K562 (cell line): Measurements from ENCODE around the gene KRT82. TPM values are rescaled to one million over a fixed set of nuclear protein-coding genes. Genes with fewer than 3 reads are reported as not detected.

Source experiments
- ATAC-seq: fragments of 200-7000 bp; cut with Tn5 transposase; 3 replicates; pipeline ENCODE4 v1.9.1; 2020; ENCODE audit warnings: moderate library complexity
- BruUV-seq: library from RNA; stranded (reverse); fragments of 400-500 nt; replicated peaks from 2 replicates; lab custom pipeline; 2021; lab: Mats Ljungman, UMichigan
- CTCF ChIA-PET: fragments of 300-600 bp; formaldehyde crosslinking; extraction: SDS; loops from one replicate; lab custom pipeline; 2021; ENCODE audit warnings: low intra/inter-chr PET ratio; lab: Yijun Ruan, JAX
- POLR2A ChIA-PET: fragments of 300-600, 350-650 bp; sonication (Branson Sonifier 250); formaldehyde crosslinking; extraction: SDS; loops from one replicate; lab custom pipeline; 2021; ENCODE audit warnings: antibody characterized with exemption, inconsistent platforms; lab: Yijun Ruan, JAX
- DNase-seq, 4 experiments: peaks; one replicate each; pipeline versions ENCODE4 v3.0.0 to v3.0.0-alpha.2; 2011 to 2018; ENCODE audit warnings: low spot score in 3 of 4, mixed read lengths in 3 of 4; ENCODE audit errors: extremely low read depth in 1 of 4
- FAIRE-seq: peaks from 2 replicates; lab custom pipeline; 2011; peaks lifted over from hg19 to GRCh38; lab: Jason Lieb, UNC
- H2AFZ ChIP-seq: 2 replicates; pipeline ENCODE4 v1.6.0; 2011; ENCODE audit warnings: low read depth, low read length, control low read depth, inconsistent platforms
- H3K27ac ChIP-seq: fragments of 200-600 bp; 3 replicates; pipeline ENCODE4 v1.8.0; 2011; ENCODE audit warnings: low read depth, mild to moderate bottlenecking, control low read depth, inconsistent platforms, low read length, moderate library complexity, mixed read lengths; ENCODE audit errors: extremely low read depth
- H3K27me3 ChIP-seq, 2 experiments: fragments of 300-600 bp in 1 of 2; 2 replicates in 1 of 2; 3 replicates in 1 of 2; pipeline versions ENCODE4 v1.6.0 to v1.8.0; 2011; ENCODE audit warnings: inconsistent platforms in 2 of 2, low read length in 2 of 2, mild to moderate bottlenecking in 1 of 2, mixed read lengths in 1 of 2, moderate library complexity in 1 of 2; ENCODE audit not compliant: control insufficient read depth in 2 of 2, insufficient read depth in 2 of 2
- H3K36me3 ChIP-seq: fragments of 300-600 bp; 3 replicates; pipeline ENCODE4 v1.8.0; 2011; ENCODE audit warnings: mild to moderate bottlenecking, low read length, inconsistent platforms; ENCODE audit not compliant: control insufficient read depth, insufficient read depth
- H3K4me1 ChIP-seq, 2 experiments: fragments of 200-600 bp in 1 of 2; replicated peaks in 1 of 2; 2 replicates in 1 of 2; 3 replicates in 1 of 2; pipeline versions ENCODE4 v1.5.1 to v1.8.0; 2011; ENCODE audit warnings: inconsistent platforms in 2 of 2, low read length in 2 of 2, mild to moderate bottlenecking in 1 of 2, mixed read lengths in 1 of 2, moderate library complexity in 1 of 2; ENCODE audit not compliant: control insufficient read depth in 2 of 2, insufficient read depth in 2 of 2
- H3K4me2 ChIP-seq: 2 replicates; pipeline ENCODE4 v1.6.1; 2011; ENCODE audit warnings: low read length, control low read depth, inconsistent platforms, mixed read lengths; ENCODE audit not compliant: insufficient read depth
- H3K4me3 ChIP-seq: fragments of 200-600 bp; sonication (generic), shearing (Covaris generic); 2 replicates; pipeline ENCODE4 v1.5.1; 2016; ENCODE audit warnings: control low read depth, inconsistent platforms
- H3K79me2 ChIP-seq: fragments of 200-600 bp; 3 replicates; pipeline ENCODE4 v1.8.0; 2011; ENCODE audit warnings: low read length, inconsistent platforms; ENCODE audit not compliant: control insufficient read depth, insufficient read depth
- H3K9ac ChIP-seq, 2 experiments: 2 replicates each; pipeline versions ENCODE4 v1.6.0 to v1.6.1; 2011; ENCODE audit warnings: low read depth in 2 of 2, low read length in 2 of 2, control low read depth in 1 of 2, inconsistent platforms in 1 of 2, mild to moderate bottlenecking in 1 of 2, mixed read lengths in 1 of 2; ENCODE audit not compliant: insufficient read depth in 1 of 2
- H3K9me1 ChIP-seq: one replicate; pipeline ENCODE4 v1.6.0; 2011; ENCODE audit warnings: inconsistent platforms, mild to moderate bottlenecking, low read length, moderate library complexity; ENCODE audit not compliant: control insufficient read depth, insufficient read depth
- H3K9me3 ChIP-seq: replicated peaks from 2 replicates; pipeline ENCODE4 v1.5.1; 2011; ENCODE audit warnings: low read depth, low read length, inconsistent platforms; ENCODE audit not compliant: control insufficient read depth, insufficient read depth
- H4K20me1 ChIP-seq: replicated peaks from 2 replicates; pipeline ENCODE4 v1.6.1; 2011; ENCODE audit warnings: low read length, inconsistent platforms, mixed read lengths; ENCODE audit not compliant: control insufficient read depth, insufficient read depth
- ADNP ChIP-seq: fragments of 200-800 bp; sonication (Bioruptor generic); IDR thresholded peaks from 2 replicates; pipeline ENCODE4 v1.6.1; 2016; ENCODE audit warnings: missing genetic modification characterization, missing compliant biosample characterization
- GTF2A2 ChIP-seq: IDR thresholded peaks from 2 replicates; pipeline ENCODE4 v1.6.1; 2016; ENCODE audit warnings: mild to moderate bottlenecking, missing genetic modification characterization, missing compliant biosample characterization
- KAT8 ChIP-seq: fragments of 450-650 bp; IDR thresholded peaks from 2 replicates; pipeline ENCODE4 v1.6.1; 2016; ENCODE audit warnings: low read depth, mild to moderate bottlenecking
- MLLT1 ChIP-seq, 2 experiments: fragments of 450-650 bp; IDR thresholded peaks; 2 replicates each; pipeline ENCODE4 v1.6.1; 2016
- PCBP1 ChIP-seq: fragments of 200-400 bp; formaldehyde crosslinking; IDR thresholded peaks from 2 replicates; pipeline ENCODE4 v1.6.1; 2018; ENCODE audit warnings: mild to moderate bottlenecking, low read depth, low read length; ENCODE audit not compliant: poor library complexity, severe bottlenecking
- PREB ChIP-seq: sonication (generic); formaldehyde crosslinking; IDR thresholded peaks from 2 replicates; pipeline ENCODE4 v1.8.1; 2023; ENCODE audit warnings: mild to moderate bottlenecking, missing genetic modification reagents
- SRSF3 ChIP-seq: fragments of 200-400 bp; formaldehyde crosslinking; IDR thresholded peaks from 2 replicates; pipeline ENCODE4 v1.6.1; 2016; ENCODE audit warnings: mild to moderate bottlenecking, low read length, moderate library complexity; ENCODE audit not compliant: insufficient read depth
- TFAM ChIP-seq: fragments of 250-450 bp; sonication (Bioruptor Pico); conservative IDR thresholded peaks from 2 replicates; pipeline ENCODE4 v1.5.0; 2021; ENCODE audit warnings: mild to moderate bottlenecking, moderate library complexity
- ZNF12 ChIP-seq: sonication (generic); formaldehyde crosslinking; IDR thresholded peaks from 2 replicates; pipeline ENCODE4 v1.4.0; 2020; ENCODE audit warnings: mild to moderate bottlenecking, missing genetic modification reagents
- ZNF76 ChIP-seq: fragments of 250-450 bp; sonication (Bioruptor Pico); IDR thresholded peaks from 2 replicates; pipeline ENCODE4 v1.4.0; 2020; ENCODE audit warnings: mild to moderate bottlenecking, moderate library complexity, borderline replicate concordance
- WGBS: fragments of 100-300 bp; shearing (Covaris generic); methylation state at CpG from one replicate; pipeline ENCODE4 v1.1.6; 2016; ENCODE audit warnings: low coverage, mixed read lengths; ENCODE audit not compliant: insufficient coverage; ENCODE audit errors: missing lambda C conversion rate; 5-methylcytosine and 5-hydroxymethylcytosine counted together
- in situ Hi-C: fragments of 300-500 bp; cut with MboI; formaldehyde crosslinking; loops from 4 replicates; pipeline ENCODE4 v1.15.0; 2018; ENCODE audit warnings: inconsistent platforms, mixed read lengths
- intact Hi-C: fragments of 100-400 bp; cut with micrococcal nuclease; formaldehyde crosslinking; loops from 2 replicates; pipeline ENCODE4 v1.14.2; 2022
- polyA plus RNA-seq, 8 experiments: library from polyadenylated mRNA; depleted of rRNA in 4 of 8; stranded (reverse) in 5 of 8; unstranded in 3 of 8; fragments of >200 nt; fragmentation: Nextera tagmentation in 2 of 8; fragmentation: Illumina TruSeq in 1 of 8; extraction: Ambion mirVana in 2 of 8; extraction: Trizol in 1 of 8; gene quantifications; 2 replicates each; pipeline versions ENCODE4 v1.2.1 to v1.2.3, GENCODE V29; 2011 to 2014; ENCODE audit warnings: inconsistent platforms in 1 of 8, missing spikeins in 1 of 8
- total RNA-seq, 7 experiments: library from RNA; depleted of rRNA in 6 of 7; stranded (reverse); fragments of >200 nt in 6 of 7; fragmentation: Illumina TruSeq in 2 of 7; extraction: Trizol in 2 of 7; gene quantifications; 2 replicates each; pipeline versions ENCODE4 v1.2.1 to v1.2.3, GENCODE V29; 2011 to 2021; ENCODE audit warnings: low replicate concordance in 1 of 7

KRT82 gene
- total and polyA plus RNA-seq, 9 of the 15 experiments (the other 6 are each of a cell fraction or from before 2014, with no cell fraction given): not detected

- Histone ChIP-seq H3K79me2 (no peaks in the 10 kb centered on the region), H3K27ac (no peak overlapping the region), H3K4me2 (no peak overlapping the region), H3K4me1 (no peaks in the 10 kb centered on the region), H4K20me1 (no peaks in the 10 kb centered on the region; the same call in 1 of the 2 replicates), H3K36me3 (no peaks in the 10 kb centered on the region), H3K9me3 (no peaks in the 10 kb centered on the region), H3K4me3 (no peak overlapping the region), H3K9me1 (peaks cover 3% of the 10 kb centered on the region), H2AFZ (no peak overlapping the region), H3K9ac (no peak overlapping the region), H3K27me3 (peaks cover 14 to 50% of the 10 kb centered on the region in 2 experiments; a peak in 3 of 5 replicates)
- no TSS peak for BruUV-seq
- 0% methylated on average over 8 of the region's 9 CpGs for WGBS
- FAIRE-seq: no peak
- no peak for DNase-seq
- ATAC-seq: no peak
- in situ Hi-C loops (no loop called here), intact Hi-C loops (no loop called here)
- CTCF ChIA-PET: no interaction called here
- TF ChIP-seq ZNF12 (CRISPR knock-in tag) (no peak), TFAM (CRISPR knock-in tag) (no peak), MLLT1 (IDR thresholded peaks at IDR 0.05) (no peak), ADNP (tag) (no peak), PREB (CRISPR knock-in tag) (no peak), KAT8 (no peak), SRSF3 (no peak), ZNF76 (CRISPR knock-in tag) (no peak), GTF2A2 (tag) (no peak), PCBP1 (no peak)
- POLR2A ChIA-PET: no interaction called here
These were observed 59.1 kb downstream of the KRT82 start for GRCh38 chr12:52347016-52347415.
